Measurements from ENCODE around the gene AURKA. TPM values are rescaled to one million over a fixed set of nuclear protein-coding genes. Genes with fewer than 3 reads are reported as not detected.

Gene AURKA
- total and polyA plus RNA-seq, 2 donors (not counting 1 experiment from before 2014, with no cell fraction given): 27.7 to 32.7 TPM

DNA sequence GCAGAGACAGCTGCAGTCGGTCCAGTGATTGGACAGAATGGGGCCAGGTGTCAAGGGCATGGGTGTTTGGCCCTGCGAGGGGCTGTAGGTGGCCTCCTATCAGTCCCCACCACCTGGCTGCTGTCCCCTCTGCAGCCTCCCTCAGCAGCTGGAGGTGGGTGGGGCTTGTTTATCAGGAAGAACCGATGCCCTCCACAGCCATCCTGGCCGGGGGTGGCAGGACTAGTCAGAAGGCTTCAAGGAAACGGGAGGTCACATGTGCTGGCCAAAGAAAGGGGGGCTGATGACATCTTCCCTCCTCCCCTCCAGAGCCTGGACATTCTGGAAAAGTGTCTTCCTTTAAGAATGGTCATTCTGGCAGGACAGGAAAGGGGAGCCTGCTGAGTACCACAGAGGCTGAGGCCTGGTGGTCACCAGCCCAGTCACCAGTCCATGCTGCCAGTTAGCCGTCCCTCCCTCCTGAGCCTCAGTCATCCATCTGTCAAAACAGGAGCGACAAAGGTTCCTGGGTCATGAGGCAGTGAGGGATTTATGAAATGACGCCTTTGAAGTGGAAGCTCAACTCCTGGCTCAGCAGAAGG, 29.1 kb downstream of the AURKA start:
- Histone ChIP-seq H3K4me3 (replicated peaks in 1 of 4; ENCODE audit: control extremely low read depth in 1 of 4, insufficient read depth in 1 of 4, low read depth in 3 of 4, low read length in 4 of 4) (no peak overlapping the region), H3K4me2 (ENCODE audit: extremely low read depth, insufficient read depth, low read length) (no peak overlapping the region), H3K36me3 (ENCODE audit: control insufficient read depth, insufficient read depth, low read length) (peaks cover 1% of the 10 kb centered on the region), H4K20me1 (ENCODE audit: control insufficient read depth, extremely low read depth, insufficient read depth, low read length) (no peaks in the 10 kb centered on the region), H3K79me2 (ENCODE audit: control insufficient read depth, insufficient read depth, low read length) (peaks cover 13% of the 10 kb centered on the region), H2AFZ (ENCODE audit: low read length) (no peak overlapping the region), H3K4me1 (ENCODE audit: control insufficient read depth, extremely low read depth, insufficient read depth, low read length) (peaks cover 7% of the 10 kb centered on the region), H3K9me3 (ENCODE audit: control insufficient read depth, insufficient read depth, low read depth, low read length) (no peaks in the 10 kb centered on the region), H3K27ac (ENCODE audit: insufficient read depth, low read length) (no peak overlapping the region), H3K27me3 (ENCODE audit: control insufficient read depth, insufficient read depth, low read length) (no peaks in the 10 kb centered on the region), H3K9ac (ENCODE audit: insufficient read depth, low read length) (no peak overlapping the region)
- TF ChIP-seq EZH2 (IDR thresholded peaks at IDR 0.05; ENCODE audit: low read length, missing control alignments): no peak
- TF ChIP-seq, protein P1, sequence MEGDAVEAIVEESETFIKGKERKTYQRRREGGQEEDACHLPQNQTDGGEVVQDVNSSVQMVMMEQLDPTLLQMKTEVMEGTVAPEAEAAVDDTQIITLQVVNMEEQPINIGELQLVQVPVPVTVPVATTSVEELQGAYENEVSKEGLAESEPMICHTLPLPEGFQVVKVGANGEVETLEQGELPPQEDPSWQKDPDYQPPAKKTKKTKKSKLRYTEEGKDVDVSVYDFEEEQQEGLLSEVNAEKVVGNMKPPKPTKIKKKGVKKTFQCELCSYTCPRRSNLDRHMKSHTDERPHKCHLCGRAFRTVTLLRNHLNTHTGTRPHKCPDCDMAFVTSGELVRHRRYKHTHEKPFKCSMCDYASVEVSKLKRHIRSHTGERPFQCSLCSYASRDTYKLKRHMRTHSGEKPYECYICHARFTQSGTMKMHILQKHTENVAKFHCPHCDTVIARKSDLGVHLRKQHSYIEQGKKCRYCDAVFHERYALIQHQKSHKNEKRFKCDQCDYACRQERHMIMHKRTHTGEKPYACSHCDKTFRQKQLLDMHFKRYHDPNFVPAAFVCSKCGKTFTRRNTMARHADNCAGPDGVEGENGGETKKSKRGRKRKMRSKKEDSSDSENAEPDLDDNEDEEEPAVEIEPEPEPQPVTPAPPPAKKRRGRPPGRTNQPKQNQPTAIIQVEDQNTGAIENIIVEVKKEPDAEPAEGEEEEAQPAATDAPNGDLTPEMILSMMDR (conservative IDR thresholded peaks at IDR 0.05 in 1 of 2, IDR thresholded peaks at IDR 0.05 in 1 of 2; ENCODE audit: low read depth in 1 of 2, low read length in 2 of 2): no peak
- no peak for DNase-seq (ENCODE audit: low read depth in 2 of 2)

DNA sequence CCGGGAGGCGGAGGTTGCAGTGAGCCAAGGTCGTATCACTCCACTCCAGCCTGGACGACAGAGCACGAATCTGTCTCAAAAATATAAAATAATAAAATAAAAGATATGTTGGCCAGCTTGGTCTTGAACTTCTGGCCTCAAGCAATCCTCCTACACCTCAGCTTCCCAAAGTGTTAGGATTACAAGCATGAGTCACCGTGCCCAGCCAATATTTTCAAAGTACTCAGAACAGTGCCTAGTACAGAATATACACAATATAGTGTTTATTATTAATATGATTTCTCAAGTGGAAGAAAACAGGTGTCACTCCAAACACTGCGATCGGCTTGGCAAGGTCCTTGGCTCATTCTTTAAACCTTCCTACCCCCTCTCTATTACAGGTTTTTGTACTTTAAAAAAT, 30.1 kb downstream of the AURKA start:
- no peak for DNase-seq (ENCODE audit: low read depth in 2 of 2)
- no peaks in the 10 kb centered on the region for H4K20me1 ChIP-seq (ENCODE audit: control insufficient read depth, extremely low read depth, insufficient read depth, low read length)
- no peak overlapping the region for H2AFZ ChIP-seq (ENCODE audit: low read length)
- H3K4me1 ChIP-seq (ENCODE audit: control insufficient read depth, extremely low read depth, insufficient read depth, low read length): peaks cover 7% of the 10 kb centered on the region
- H3K27me3 ChIP-seq (ENCODE audit: control insufficient read depth, insufficient read depth, low read length): no peaks in the 10 kb centered on the region
- no peak for TF ChIP-seq EZH2 (IDR thresholded peaks at IDR 0.05; ENCODE audit: low read length, missing control alignments)
- TF ChIP-seq, protein P1 (conservative IDR thresholded peaks at IDR 0.05 in 1 of 2, IDR thresholded peaks at IDR 0.05 in 1 of 2; ENCODE audit: low read depth in 1 of 2, low read length in 2 of 2): no peak
- no peak overlapping the region for H3K27ac ChIP-seq (ENCODE audit: insufficient read depth, low read length)
- H3K79me2 ChIP-seq (ENCODE audit: control insufficient read depth, insufficient read depth, low read length): peaks cover 13% of the 10 kb centered on the region
- H3K9ac ChIP-seq (ENCODE audit: insufficient read depth, low read length): no peak overlapping the region
- H3K36me3 ChIP-seq (ENCODE audit: control insufficient read depth, insufficient read depth, low read length): peaks cover 1% of the 10 kb centered on the region
- no peak overlapping the region for H3K4me2 ChIP-seq (ENCODE audit: extremely low read depth, insufficient read depth, low read length)
- H3K9me3 ChIP-seq (ENCODE audit: control insufficient read depth, insufficient read depth, low read depth, low read length): no peaks in the 10 kb centered on the region
- H3K4me3 ChIP-seq (replicated peaks in 1 of 4; ENCODE audit: control extremely low read depth in 1 of 4, insufficient read depth in 1 of 4, low read depth in 3 of 4, low read length in 4 of 4): no peak overlapping the region

GRCh38 chr20:56360908-56361205, 31.2 kb downstream of the AURKA start:
- H3K27me3 ChIP-seq (ENCODE audit: control insufficient read depth, insufficient read depth, low read length): no peaks in the 10 kb centered on the region
- peaks cover 13% of the 10 kb centered on the region for H3K79me2 ChIP-seq (ENCODE audit: control insufficient read depth, insufficient read depth, low read length)
- DNase-seq (ENCODE audit: low read depth in 2 of 2): no peak
- peak overlapping the region in 1 of 4 experiments; percentile 95 for H3K4me3 ChIP-seq (replicated peaks in 1 of 4; ENCODE audit: control extremely low read depth in 1 of 4, insufficient read depth in 1 of 4, low read depth in 3 of 4, low read length in 4 of 4)
- H3K9ac ChIP-seq (ENCODE audit: insufficient read depth, low read length): no peak overlapping the region
- peaks cover 7% of the 10 kb centered on the region for H3K4me1 ChIP-seq (ENCODE audit: control insufficient read depth, extremely low read depth, insufficient read depth, low read length)
- H2AFZ ChIP-seq (ENCODE audit: low read length): no peak overlapping the region
- H3K36me3 ChIP-seq (ENCODE audit: control insufficient read depth, insufficient read depth, low read length): no peaks in the 10 kb centered on the region
- H3K9me3 ChIP-seq (ENCODE audit: control insufficient read depth, insufficient read depth, low read depth, low read length): no peaks in the 10 kb centered on the region
- H3K4me2 ChIP-seq (ENCODE audit: extremely low read depth, insufficient read depth, low read length): peak overlapping the region; percentile 95
- no peak overlapping the region for H3K27ac ChIP-seq (ENCODE audit: insufficient read depth, low read length)
- H4K20me1 ChIP-seq (ENCODE audit: control insufficient read depth, extremely low read depth, insufficient read depth, low read length): no peaks in the 10 kb centered on the region
- TF ChIP-seq EZH2 (IDR thresholded peaks at IDR 0.05; ENCODE audit: low read length, missing control alignments): no peak
- TF ChIP-seq, protein P1 (conservative IDR thresholded peaks at IDR 0.05 in 1 of 2, IDR thresholded peaks at IDR 0.05 in 1 of 2; ENCODE audit: low read depth in 1 of 2, low read length in 2 of 2): no peak

All from fibroblast of lung (primary cell).